Amniotic epithelial cell (primary cell): ENCODE data around the gene PCDHGA4.
"Not testable (repeated sequence)": the region's sequence is repeated elsewhere in the genome, so short reads cannot be mapped to it uniquely, and the experiment has no call there.

ENCODE experiments used
- DNase-seq: peaks from one replicate; pipeline ENCODE4 v3.0.0-alpha.2; 2010; ENCODE audit warnings: low read depth

Gene PCDHGA4

DNA sequence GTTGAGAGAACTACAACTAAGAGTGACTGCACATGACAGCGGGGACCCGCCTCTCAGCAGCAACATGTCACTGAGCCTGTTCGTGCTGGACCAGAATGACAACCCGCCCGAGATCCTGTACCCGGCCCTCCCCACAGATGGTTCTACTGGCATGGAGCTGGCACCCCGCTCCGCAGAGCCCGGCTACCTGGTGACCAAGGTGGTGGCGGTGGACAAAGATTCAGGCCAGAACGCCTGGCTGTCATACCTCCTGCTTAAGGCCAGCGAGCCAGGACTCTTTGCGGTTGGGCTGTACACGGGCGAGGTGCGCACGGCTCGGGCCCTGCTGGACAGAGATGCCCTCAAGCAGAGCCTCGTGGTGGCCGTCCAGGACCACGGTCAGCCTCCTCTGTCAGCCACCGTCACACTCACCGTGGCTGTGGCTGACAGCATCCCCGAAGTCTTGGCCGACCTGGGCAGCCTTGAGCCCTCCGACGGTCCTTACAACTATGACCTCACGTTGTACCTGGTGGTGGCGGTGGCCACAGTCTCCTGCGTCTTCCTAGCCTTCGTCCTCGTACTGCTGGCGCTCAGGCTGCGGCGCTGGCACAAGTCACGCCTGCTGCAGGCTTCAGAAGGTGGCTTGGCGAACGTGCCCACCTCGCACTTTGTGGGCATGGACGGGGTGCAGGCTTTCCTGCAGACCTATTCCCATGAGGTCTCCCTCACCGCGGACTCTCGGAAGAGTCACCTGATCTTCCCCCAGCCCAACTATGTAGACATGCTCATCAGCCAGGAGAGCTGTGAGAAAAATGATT, 29.8 kb downstream of the PCDHGA4 start:
- no peak for DNase-seq

DNA sequence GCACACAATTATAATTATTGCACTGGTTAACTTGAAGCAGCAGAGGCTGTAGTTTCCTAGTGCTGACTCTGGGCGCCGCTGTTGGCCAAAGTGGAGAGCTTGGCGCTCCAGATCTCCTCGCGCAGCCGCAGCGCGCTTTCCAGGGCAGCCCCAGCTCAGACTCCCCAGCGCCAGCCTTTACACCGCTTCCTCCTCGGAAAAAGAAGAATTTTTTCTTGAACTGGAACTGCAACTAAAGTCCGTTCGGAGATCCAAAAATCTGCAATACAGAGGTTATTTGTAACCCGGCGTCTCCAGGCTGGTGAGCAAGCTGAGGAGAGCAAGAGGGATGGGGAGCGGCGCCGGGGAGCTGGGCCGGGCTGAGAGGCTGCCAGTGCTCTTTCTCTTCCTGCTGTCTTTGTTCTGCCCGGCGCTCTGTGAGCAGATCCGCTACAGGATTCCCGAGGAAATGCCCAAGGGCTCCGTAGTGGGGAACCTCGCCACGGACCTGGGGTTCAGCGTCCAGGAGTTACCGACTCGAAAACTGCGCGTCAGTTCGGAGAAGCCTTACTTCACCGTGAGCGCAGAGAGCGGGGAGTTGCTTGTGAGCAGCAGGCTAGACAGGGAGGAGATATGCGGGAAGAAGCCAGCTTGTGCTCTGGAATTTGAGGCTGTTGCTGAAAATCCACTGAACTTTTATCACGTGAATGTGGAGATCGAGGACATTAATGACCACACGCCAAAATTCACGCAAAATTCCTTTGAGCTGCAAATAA, 32.9 kb downstream of the PCDHGA4 start, which contains the start of gene PCDHGB4:
Gene PCDHGB4, plus strand, starts transcription at position 142 of the 755 bp plus-strand sequence. Its CDS starts 187 bp downstream, at position 329.
- DNase-seq = not testable (repeated sequence)

DNA sequence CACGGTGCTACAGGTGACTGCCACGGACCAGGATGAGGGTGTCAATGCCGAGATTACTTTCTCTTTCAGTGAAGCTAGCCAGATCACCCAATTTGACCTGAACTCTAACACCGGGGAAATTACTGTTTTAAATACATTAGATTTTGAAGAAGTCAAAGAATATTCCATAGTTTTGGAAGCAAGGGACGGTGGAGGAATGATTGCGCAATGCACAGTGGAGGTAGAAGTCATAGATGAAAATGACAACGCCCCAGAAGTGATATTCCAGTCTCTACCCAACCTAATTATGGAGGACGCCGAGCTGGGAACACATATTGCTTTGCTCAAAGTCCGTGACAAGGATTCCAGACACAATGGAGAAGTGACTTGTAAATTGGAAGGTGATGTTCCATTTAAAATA, 33.8 kb downstream of the PCDHGA4 start:
- no peak for DNase-seq

DNA sequence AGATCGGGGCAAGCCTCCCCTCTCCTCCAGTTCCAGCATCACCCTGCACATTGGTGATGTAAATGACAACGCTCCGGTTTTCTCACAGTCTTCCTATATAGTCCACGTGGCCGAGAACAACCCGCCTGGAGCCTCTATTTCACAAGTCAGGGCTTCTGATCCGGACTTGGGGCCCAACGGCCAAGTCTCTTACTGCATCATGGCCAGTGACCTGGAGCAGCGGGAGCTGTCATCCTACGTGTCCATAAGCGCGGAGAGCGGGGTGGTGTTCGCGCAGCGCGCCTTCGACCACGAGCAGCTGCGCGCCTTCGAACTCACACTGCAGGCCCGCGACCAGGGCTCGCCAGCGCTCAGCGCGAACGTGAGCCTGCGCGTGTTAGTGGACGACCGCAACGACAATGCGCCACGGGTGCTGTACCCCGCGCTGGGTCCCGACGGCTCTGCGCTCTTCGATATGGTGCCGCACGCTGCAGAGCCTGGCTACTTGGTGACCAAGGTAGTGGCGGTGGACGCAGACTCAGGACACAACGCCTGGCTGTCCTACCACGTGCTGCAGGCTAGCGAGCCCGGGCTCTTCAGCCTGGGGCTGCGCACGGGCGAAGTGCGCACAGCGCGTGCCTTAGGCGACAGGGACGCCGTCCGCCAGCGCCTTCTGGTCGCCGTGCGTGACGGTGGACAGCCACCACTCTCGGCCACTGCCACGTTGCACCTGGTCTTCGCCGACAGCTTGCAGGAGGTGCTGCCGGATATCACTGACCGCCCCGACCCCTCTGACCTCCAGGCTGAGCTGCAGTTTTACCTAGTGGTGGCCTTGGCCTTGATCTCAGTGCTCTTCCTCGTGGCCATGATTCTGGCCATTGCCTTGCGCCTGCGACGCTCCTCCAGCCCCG, 34.6 kb downstream of the PCDHGA4 start:
- DNase-seq = no peak

DNA sequence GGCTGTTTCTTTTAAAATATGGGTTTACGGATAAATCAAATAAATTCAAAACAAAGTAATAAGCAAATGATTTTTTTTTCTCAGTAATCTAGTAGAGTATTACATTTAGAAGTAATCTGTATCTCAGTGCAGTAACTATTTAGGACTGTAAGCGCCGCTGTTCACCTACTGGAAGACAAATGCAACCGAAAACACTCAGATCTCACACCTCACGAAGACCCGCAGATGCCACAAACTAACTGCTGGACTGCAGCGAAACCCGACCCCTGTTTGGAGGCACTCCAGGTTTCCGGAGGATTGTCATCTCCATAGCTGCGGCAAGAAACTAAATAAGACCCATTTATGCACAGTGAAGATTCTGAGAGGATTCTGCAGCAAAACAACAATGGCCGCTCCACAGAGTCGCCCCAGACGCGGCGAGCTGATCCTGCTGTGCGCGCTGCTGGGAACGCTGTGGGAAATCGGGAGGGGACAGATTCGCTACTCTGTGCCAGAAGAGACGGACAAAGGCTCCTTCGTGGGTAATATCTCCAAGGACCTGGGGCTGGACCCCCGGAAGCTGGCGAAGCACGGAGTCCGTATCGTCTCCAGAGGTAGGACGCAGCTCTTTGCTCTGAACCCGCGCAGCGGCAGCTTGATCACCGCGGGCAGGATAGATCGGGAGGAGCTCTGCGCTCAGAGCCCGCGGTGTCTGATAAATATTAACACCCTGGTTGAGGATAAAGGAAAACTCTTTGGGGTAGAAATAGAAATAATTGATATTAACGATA, 37.8 kb downstream of the PCDHGA4 start, which contains the start of gene PCDHGA8:
Gene PCDHGA8, plus strand, starts transcription at position 205 of the 770 bp plus-strand sequence. Its CDS starts 181 bp downstream, at position 386.
- DNase-seq = no peak

DNA sequence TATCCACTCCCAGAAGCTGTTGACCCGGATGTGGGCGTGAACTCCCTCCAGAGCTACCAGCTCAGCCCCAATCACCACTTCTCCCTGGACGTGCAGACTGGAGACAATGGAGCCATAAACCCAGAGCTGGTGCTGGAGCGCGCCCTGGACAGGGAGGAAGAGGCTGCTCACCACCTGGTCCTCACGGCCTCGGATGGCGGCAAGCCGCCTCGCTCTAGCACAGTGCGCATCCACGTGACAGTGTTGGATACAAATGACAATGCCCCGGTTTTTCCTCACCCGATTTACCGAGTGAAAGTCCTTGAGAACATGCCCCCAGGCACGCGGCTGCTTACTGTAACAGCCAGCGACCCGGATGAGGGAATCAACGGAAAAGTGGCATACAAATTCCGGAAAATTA, 38.4 kb downstream of the PCDHGA4 start:
- DNase-seq = no peak

DNA sequence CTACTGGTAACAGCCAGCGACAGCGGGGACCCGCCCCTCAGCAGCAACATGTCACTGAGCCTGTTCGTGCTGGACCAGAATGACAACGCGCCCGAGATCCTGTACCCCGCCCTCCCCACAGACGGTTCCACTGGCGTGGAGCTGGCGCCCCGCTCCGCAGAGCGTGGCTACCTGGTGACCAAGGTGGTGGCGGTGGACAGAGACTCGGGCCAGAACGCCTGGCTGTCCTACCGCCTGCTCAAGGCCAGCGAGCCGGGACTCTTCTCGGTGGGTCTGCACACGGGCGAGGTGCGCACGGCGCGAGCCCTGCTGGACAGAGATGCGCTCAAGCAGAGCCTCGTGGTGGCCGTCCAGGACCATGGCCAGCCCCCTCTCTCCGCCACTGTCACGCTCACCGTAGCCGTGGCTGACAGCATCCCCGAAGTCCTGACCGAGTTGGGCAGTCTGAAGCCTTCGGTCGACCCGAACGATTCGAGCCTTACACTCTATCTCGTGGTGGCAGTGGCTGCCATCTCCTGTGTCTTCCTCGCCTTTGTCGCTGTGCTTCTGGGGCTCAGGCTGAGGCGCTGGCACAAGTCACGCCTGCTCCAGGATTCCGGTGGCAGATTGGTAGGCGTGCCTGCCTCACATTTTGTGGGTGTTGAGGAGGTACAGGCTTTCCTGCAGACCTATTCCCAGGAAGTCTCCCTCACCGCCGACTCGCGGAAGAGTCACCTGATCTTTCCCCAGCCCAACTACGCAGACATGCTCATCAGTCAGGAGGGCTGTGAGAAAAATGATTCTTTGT, 39.8 kb downstream of the PCDHGA4 start:
- not testable (repeated sequence) for DNase-seq

DNA sequence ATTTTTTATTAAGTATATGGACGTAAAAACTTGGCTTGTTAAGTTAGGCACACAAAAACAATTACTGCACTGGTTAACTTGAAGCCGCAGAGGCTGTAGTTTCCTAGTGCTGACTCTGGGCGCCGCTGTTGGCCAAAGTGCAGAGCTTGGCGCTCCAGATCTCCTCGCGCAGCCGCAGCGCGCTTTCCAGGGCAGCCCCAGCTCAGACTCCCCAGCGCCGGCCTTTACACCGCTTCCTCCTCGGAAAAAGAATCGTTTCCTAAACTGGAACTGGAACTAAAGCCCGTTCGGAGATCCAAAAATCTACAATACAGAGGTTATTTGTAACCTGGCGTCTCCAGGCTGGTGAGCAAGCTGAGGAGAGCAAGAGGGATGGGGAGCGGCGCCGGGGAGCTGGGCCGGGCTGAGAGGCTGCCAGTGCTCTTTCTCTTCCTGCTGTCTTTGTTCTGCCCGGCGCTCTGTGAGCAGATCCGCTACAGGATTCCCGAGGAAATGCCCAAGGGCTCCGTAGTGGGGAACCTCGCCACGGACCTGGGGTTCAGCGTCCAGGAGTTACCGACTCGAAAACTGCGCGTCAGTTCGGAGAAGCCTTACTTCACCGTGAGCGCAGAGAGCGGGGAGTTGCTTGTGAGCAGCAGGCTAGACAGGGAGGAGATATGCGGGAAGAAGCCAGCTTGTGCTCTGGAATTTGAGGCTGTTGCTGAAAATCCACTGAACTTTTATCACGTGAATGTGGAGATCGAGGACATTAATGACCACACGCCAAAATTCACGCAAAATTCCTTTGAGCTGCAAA, 43.1 kb downstream of the PCDHGA4 start, which contains the start of gene PCDHGB5:
Gene PCDHGB5, plus strand, starts transcription at position 192 of the 796 bp plus-strand sequence. Its CDS starts 181 bp downstream, at position 373.
- peak; percentile 44 for DNase-seq

DNA sequence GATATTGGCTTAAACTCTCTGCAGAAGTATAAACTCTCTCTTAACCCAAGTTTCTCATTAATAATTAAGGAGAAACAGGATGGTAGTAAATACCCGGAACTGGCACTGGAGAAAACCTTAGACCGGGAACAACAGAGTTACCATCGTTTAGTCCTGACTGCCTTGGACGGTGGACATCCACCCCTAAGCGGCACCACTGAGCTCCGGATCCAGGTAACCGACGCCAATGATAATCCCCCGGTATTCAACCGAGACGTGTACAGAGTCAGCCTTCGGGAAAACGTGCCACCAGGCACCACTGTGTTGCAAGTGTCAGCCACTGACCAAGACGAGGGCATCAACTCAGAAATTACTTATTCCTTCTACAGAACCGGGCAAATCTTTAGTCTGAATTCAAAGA, 43.8 kb downstream of the PCDHGA4 start:
- DNase-seq = no peak

DNA sequence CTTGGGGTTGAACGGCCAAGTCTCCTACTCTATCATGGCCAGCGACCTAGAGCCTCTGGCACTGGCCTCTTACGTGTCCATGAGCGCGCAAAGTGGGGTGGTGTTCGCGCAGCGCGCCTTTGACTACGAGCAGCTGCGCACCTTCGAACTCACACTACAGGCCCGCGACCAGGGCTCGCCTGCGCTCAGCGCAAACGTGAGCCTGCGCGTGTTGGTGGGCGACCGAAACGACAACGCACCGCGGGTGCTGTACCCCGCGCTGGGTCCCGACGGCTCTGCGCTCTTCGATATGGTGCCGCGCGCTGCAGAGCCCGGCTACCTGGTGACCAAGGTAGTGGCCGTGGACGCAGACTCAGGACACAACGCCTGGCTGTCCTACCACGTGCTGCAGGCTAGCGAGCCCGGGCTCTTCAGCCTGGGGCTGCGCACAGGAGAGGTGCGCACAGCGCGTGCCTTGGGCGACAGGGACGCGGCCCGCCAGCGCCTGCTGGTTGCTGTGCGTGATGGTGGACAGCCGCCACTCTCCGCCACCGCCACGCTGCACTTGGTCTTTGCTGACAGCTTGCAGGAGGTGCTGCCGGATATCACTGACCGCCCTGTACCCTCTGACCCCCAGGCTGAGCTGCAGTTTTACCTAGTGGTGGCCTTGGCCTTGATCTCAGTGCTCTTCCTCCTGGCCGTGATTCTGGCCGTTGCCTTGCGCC, 44.9 kb downstream of the PCDHGA4 start:
- no peak for DNase-seq

DNA sequence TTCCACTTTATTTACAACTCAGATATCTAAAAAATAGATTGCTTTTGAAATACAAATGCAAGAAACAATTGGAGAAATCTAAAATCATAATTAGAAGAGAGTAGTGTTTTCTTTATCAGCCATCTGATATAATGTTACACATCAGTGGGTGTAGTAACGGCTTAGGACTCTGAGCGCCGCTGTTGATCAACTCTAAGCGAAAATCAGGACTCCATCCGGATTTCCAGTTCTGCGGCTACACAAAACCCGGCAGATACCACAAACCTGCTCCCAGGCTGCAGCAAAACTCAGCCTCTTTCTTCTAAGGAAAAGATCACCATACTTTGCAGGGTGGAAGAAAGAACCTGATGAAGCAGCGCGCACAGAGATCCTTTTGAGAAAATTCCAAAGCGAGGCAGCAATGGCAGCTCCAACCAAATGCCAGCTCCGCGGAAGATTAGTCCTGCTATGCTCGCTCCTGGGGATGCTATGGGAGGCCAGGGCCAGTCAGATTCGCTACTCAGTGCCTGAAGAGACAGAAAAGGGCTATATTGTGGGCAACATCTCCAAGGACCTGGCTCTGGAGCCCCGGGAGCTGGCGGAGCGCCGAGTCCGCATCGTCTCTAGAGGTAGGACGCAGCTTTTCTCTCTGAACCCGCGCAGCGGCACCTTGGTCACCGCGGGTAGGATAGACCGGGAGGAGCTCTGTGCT, 47.9 kb downstream of the PCDHGA4 start, which contains the start of gene PCDHGA9:
Gene PCDHGA9, plus strand, starts transcription at position 226 of the 691 bp plus-strand sequence. Its CDS starts 175 bp downstream, at position 401.
- peak; percentile 41 for DNase-seq

DNA sequence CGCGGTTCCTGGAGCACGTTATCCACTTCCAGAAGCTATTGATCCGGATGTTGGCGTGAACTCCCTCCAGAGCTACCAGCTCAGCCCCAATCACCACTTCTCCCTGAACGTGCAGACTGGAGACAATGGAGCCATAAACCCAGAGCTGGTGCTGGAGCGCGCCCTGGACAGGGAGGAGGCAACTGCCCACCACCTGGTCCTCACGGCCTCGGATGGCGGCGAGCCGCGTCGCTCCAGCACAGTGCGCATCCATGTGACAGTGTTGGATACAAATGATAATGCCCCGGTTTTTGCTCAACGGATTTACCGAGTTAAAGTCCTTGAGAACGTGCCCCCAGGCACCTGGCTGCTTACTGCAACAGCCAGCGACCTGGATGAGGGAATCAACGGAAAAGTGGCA, 48.6 kb downstream of the PCDHGA4 start:
- DNase-seq = no peak
